GM19043 (cell line): Measurements from ENCODE around the gene XCR1.

Source experiments
- ATAC-seq: cut with Tn5 transposase; IDR thresholded peaks from one replicate; pipeline ENCODE4 v1.9.1; 2021; ENCODE audit warnings: low read depth; ENCODE audit not compliant: unreplicated experiment

XCR1 gene

GRCh38 chr3:45985532-45986302 lies 41.6 kb downstream of the XCR1 start:
- no peak for ATAC-seq

GRCh38 chr3:45984331-45985312 lies 42.7 kb downstream of the XCR1 start:
- ATAC-seq = no peak

DNA sequence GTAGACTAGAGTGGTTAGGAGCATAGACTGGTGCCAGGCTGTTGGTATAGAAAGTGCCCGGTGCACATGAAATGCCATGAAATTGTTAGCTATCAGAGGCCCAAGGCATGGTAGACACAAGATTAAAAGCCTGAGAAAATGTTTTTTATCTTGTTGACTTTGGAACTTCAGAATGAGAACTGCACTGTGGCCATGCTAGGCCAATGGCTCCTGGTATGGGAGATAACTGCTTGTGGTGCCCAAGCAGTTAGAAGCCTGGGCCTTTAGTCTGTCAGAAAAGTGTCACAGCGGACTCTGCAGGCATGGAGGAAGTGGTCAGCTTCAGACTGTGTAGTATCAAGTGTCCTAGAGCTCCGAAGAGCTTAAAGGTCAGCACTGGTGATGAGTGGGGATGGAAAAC lies 43.5 kb downstream of the XCR1 start:
- no peak for ATAC-seq

- no peak for ATAC-seq
Measured at GRCh38 chr3:45981346-45982074, 45.8 kb downstream of the XCR1 start.

DNA sequence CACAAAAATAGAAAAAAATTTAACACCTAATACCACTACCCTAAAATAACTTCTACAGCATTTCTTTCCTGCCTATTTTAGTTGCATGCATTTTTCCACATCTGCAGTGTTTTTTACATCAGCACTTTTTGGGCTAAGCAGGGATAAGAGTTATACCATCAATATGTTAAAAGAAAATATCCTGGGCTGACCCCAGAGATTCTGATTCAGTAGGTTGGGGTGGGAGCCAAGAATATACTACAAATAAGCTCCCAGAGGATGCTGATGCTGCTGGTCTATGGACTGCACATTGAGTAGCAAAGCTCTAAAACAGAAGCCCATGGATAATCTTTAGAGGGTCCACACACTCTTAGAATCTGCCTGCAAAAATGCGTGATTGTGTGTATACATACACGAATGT lies 46.5 kb downstream of the XCR1 start:
- ATAC-seq = no peak

DNA sequence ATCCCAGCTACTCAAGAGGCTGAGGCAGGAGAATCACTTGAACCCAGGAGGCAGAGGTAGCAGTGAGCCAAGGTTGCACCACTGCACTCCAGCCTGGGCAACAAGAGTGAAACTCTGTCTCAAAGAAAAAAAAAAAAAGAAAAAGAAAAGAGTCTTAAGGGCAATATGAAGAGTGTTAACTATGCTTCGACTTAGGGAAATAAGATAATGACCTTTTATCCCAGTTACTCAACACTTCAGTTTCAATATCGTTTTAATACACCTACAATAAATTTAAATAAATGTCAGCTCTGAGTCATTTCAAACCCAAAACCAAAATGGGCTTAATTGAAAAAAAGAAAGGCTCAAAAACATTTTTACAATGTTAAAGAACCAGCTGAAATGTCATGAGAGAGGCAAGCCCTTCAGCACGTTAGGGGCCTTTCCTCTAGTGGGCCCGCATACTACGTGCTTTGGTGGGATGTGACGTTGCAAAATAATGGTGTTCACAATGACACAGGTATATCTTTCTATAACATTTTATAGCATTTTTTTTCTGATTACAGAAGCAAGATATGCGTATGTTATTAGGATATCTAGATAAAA lies 47.0 kb downstream of the XCR1 start:
- no peak for ATAC-seq

DNA sequence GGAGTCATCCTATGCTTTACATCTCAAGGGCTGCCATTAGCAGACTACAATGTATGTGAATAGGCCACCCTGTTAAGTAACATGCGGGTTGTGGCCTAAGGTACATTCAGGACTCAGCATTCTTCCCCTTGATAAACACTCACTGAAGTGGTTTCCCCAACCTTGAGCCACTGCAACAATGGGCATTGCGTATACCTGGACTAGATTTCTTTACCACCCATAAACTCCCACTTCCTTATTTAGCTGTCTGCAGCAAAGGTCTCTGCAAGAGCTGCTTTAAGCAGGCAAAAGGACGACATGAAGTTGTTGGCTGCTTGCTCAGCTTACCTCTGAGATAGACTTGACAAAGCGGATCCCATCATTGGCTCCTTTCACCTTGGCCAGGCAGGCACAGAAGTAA lies 47.9 kb downstream of the XCR1 start:
- ATAC-seq = no peak

- ATAC-seq = no peak
Measured at GRCh38 chr3:45978006-45978761, 49.1 kb downstream of the XCR1 start.

GRCh38 chr3:45976191-45977091 lies 50.8 kb downstream of the XCR1 start:
- no peak for ATAC-seq

GRCh38 chr3:45975686-45976085 lies 51.6 kb downstream of the XCR1 start:
- no peak for ATAC-seq

DNA sequence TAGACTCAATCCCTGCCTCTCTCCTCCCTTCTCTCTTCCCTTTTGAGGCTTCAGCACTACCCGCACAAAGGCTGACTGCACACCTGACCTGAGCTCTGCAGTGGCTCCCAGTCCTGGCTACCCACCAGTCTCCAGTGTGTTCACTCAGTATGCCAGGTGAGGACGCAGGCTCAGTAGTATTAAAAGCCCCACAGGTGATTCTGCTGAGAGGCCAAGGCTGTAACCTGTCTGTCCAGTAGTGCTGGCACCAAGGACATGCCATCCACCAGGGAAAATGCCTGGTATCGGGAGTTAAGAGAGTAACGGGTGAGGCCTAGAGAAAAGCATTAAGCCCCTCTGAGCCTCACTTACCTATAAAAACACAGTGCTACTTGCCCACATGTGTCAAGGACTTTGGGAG lies 52.6 kb downstream of the XCR1 start:
- ATAC-seq = no peak

DNA sequence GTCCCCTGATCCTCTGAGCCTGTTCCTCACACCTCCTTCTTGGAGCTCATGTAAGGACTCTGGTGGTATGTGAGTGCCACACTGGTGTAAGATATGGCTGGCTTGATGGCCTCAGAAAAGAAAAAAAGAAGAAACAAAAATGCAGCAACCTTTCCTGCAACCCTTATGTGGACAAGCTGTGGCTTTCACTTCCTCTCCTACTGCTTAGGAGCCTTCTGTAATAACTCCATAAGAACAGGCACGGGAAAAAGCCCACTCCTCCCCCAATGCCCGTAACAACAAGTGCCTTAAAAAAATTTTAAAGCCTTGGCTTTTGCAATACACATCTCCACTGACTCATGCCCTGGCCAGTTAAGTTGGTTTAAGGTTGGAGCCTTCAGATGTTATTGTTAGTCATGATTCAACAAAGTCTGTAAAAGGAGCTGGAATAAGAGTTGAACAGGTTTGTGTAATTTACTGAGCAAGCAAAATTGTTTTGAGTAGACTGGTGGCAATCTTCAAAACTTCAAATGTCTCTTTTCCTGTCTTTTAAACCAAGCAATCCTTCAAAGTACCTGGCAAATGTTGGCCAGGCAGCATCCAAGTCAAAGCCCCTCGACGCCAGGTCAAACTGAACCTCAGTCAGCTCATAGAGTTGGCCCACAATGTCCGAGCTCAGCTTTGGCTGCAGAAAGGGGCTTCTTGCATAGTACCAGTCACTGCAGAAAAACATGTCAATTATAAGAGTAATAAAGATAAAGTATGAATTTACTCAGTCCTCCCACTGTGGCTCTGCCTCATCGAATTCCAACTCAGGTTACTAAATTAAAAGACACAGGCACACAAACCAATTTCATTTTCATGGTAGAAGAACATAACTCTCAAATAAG lies 54.5 kb downstream of the XCR1 start:
- no peak for ATAC-seq

GRCh38 chr3:45969953-45970352 lies 57.3 kb downstream of the XCR1 start:
- ATAC-seq = no peak

GRCh38 chr3:45969116-45969515 lies 58.2 kb downstream of the XCR1 start:
- no peak for ATAC-seq

GRCh38 chr3:45968706-45969105 lies 58.6 kb downstream of the XCR1 start:
- ATAC-seq = no peak

GRCh38 chr3:45968149-45968548 lies 59.1 kb downstream of the XCR1 start:
- ATAC-seq = no peak

DNA sequence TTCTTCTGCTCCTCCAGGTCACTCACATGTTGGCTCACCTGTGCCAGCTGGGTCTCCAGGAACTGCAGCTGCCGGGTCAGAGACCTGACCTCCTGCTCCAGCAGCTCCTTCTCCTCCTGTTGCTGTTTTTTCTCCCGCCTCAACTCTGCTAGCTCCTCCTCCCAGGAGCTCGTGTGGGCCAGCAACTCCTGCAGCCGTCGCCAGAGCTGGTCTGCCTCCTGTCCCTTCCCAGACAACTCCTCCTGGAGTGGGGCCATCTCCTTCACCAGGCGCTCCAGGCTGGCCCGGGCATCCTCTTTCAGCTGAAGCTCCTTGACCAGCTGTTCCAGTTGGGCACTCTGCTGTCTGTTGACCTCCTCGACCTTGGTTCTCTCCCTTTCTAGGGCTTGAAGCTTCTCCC lies 59.6 kb downstream of the XCR1 start:
- no peak for ATAC-seq
